Right ventricle myocardium inferior (tissue), 1 donor: ENCODE data around the gene RAB9A. TPM values are rescaled to one million over a fixed set of nuclear protein-coding genes. Genes with fewer than 3 reads are reported as not detected.

Experiments used
- ATAC-seq: fragments of 200-7000 bp; cut with Tn5 transposase; one replicate; pipeline ENCODE4 v1.9.1; 2020; ENCODE audit warnings: mild to moderate bottlenecking, moderate library complexity
- DNase-seq: peaks from one replicate; pipeline ENCODE4 v3.0.0; 2021; ENCODE audit errors: missing footprints
- intact Hi-C: fragments of 100-400 bp; cut with DNase I; formaldehyde crosslinking; loops from one replicate; pipeline ENCODE4 v1.11.0; 2022
- total RNA-seq: library from RNA; stranded (reverse); fragmentation: NEBNext Ultra II Directional; extraction: Animal tissue kit (Norgen Biotek cat#: 25700); gene quantifications from one replicate; pipeline ENCODE4 v1.2.1, GENCODE V29; 2021
- donor health status: DM: no; HTN: yes; CAD: no; lungs with severe emphysema.

RAB9A gene
- total RNA-seq, 1 donor from 2014 or later: 20.7 TPM

DNA sequence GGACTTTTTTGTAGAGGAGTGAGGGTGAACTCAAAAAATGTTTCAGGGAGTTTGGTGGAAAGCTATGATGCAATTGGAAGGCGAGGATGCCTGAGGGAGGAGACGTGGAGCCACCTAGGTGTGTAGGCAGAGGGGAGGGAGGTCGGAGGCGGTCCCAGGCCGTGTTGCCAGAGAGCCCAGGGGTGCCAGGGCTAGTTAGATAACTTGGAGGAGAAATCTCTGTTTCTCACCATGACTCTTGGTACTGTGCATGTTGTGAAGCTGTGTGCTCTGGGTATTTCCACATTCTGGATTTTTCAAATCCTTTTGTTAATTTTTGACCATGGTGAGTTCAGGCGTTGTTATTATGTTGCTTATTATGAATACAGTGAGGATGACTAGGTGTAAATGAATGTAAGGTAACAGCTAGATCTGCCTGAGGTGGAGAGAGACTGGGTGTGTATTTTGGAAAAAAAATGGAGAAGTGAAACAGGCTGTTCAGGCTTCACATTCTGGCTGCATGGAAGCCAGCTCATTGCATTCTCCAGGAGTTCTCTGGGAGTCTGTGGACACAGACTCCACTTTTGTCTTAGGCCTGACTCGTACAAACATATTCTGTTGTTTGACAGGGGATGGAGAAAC is 4.5 kb downstream of the RAB9A start:
- ATAC-seq (no peak), DNase-seq (no peak)
- intact Hi-C loops: loop anchor here (5.0 kb wide), 1 partner anchor 39 kb away; the partner anchor contains the start of genes OFD1 and TRAPPC2

DNA sequence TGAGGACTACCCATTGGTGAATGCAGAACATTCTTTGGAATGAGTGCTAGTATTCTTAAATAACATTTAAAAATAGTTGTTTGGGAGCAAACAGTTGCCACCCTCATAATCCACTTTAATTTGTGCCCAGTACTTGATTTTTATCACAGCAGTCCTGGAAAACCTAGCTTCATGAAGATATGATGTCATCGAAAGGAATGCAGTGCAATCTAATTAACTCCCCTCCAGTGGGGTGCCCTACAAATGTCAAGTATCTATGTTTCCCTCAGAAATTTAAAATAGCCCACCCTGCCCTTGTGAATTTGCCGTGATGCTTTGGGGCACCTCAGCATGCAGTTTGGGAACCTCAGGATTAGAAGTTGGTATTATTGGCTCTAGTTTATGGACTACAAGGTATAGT is 5.4 kb downstream of the RAB9A start:
- intact Hi-C loops: loop anchor here (5.0 kb wide), 1 partner anchor 38 kb away; the partner anchor contains the start of genes OFD1 and TRAPPC2
- ATAC-seq (no peak), DNase-seq (no peak)

DNA sequence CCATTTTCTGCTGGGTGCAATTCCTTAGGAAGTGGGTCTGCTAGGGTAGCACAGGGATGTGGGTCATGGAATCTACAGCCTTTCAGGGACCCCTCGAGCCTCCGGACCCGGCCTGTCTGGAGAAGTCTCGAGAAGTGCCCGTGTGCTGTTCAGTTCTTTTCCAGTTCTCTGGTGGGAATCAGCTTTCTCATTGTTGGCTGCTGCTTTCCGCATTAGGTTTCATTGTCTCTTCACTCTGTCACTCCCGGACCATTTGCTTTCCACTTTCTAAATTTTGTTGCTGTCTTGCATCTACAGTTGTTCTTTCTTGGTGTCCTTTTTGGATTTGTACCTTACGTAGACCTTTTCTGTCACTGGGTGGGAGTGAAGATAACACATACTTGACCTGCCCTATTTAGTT is 6.1 kb downstream of the RAB9A start:
- ATAC-seq: no peak
- intact Hi-C loops: loop anchor here (5.0 kb wide), 1 partner anchor 37 kb away; the partner anchor contains the start of genes OFD1 and TRAPPC2

DNA sequence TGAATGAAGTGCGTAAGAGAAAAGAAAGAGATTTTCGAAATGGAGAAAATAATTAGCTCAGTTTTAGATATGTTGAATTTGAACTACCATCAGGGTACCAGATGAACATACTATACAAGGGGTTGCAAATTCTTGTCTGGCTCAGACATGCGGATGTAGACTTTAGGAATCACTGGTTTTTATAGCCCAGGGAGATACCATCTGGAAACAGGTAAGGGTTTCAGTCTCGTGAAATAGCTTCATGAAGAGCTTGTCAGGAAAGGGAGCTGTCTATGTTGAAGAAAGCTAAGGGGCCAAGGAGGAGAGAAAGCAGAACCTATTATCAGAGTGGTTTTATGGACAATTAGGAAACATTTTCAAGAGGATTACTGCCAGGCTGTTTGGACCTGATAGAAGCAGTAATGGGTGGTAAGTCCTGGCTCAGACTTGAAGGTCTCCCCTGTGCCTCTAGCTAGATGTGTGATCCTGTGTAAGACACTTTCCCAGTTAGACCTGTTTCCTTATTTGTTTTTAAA is 6.7 kb downstream of the RAB9A start:
- DNase-seq (no peak), ATAC-seq (no peak)
- intact Hi-C loops: no loop called here

More for the DNA sequence above, 6.1 kb downstream of the RAB9A start:
- DNase-seq: no peak

DNA sequence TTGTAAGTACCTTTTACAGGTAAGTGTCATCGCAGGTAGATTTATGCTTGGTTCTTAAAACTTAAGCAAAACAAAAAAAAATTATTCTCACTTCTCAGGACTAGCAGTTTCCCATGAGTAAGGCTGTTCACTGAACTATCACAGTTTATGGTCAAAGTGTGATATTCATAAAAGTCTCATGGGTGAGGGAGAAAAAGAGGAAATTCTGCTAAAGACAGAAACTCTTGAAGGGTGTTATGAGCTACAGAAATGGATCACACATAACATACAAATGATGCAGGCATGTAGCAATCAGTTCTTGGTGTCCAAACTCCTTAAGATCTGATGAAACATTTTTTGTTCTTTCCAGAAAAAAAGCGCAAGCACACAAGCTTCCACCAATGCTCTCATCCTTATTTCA is 8.5 kb downstream of the RAB9A start:
- ATAC-seq: no peak
- no peak for DNase-seq
- intact Hi-C loops: no loop called here

DNA sequence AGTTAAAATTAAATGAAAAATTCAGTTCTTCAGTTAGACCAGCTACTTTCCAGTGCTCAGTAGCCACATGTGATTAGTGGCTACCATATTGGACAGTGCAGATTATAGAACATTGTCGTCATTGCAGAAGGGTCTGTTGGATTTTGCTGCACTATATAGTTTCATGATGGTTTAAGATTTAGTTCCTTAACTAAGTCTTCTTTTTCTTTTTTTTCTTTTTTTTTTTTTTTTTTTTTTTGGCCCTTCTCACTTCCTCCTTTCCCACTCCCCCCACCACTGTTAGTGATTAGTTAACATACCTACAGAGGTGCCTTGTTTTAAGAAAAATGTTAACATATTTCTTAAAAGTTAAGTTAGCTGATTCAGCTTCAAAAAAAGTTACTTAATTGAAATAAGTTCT is 9.0 kb downstream of the RAB9A start:
- DNase-seq (no peak), ATAC-seq (no peak)
- intact Hi-C loops: no loop called here

DNA sequence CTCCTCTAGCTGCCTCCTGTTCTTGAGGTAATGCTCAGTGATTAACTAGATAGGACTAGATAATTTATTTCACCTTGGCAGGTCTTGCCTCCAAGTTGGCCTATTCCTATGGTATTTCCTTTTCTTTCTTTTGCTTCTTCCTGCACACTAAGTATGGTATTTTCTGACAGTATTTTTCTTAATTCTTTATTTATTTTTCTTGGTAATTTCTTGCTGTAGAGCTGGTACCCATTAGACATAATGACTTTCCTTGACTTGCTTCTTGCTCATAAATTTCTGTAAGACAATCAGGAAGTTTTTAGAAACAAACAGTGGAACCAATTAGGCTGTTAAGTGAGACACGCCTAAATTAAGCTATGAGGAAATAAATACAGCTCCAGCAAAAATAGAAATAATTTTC is 9.5 kb downstream of the RAB9A start:
- DNase-seq (no peak), ATAC-seq (no peak)
- intact Hi-C loops: no loop called here

DNA sequence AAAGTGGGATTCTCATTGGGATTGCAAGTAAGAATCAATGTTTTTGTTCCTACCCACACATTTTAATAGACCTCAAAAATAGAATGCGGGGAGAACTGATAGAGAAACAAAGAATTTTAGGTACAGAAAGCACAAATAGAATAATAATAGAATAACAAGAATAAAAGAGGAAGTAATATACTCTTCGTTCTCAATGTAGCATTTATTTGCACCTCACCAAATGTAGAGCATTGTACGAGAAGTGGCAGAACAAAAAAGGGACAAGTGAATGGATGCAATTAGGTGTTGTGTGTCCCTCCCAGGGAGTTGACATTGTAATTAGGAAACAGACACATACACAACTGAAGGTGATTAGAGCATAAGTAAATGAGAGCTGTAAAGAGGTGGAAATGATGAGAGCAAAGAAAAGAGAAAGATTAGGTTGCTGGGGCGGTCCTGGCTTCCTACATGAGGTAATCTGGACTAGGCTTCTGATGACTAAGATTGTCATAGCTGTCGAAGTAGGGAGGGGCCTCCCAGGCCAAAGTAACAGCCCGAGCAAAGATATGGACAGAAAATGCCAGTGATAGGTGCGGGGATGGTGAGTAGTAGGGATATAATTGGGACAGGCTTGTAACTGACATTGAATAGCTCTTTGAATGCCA is 10.4 kb downstream of the RAB9A start:
- no peak for ATAC-seq
- no peak for DNase-seq
- intact Hi-C loops: no loop called here

DNA sequence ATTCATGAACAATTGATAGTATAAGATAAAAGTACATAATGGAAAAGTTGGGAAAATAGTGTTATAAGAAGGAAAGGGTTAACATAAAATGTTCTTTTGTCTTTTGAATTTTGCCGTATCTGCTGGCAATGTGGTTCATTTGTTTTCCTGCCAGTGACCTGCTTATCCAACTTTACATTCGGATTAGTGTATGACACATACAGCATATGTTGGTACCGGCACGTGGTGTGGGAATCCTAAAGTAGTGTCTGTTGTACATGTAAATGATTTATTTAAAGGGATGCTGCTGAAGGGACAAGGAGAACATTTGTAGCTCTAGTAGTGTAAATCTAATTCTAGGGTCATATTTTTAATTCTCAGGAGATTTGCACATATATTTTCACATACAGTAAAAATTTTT is 11.5 kb downstream of the RAB9A start:
- intact Hi-C loops: no loop called here
- DNase-seq (no peak), ATAC-seq (no peak)

DNA sequence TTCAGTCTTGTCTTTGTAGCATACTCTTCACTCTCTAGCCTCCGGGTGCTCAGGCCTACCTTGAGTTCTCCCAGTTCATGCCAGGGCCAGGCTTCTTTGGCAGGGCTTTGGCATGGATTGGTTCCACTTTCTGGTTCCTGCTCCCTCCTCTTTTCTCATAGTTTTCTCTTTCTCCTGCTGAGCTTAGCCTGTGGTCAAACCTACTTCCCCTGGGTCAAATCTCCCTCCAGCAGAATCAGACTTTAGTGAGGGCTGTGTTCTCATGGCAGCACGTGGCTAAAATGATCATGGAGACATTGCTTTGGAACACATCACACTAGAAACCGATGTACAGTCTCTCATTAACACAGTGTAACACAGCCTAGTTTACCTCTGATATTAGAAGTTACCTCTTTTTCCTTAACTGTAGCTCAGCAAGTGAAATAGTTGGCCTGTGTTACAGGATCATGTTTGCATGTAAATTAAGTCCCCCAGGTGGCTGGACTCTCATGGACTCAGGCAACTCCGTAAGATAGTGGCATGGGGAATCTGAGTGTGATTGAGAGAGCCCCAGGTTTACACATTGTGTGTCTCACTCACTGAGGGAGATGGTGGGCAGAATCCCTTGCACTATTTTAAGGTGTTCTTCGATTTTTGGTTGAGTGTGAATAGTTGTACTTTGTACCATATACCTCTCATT is 13.3 kb downstream of the RAB9A start:
- intact Hi-C loops: no loop called here
- DNase-seq (no peak), ATAC-seq (no peak)

DNA sequence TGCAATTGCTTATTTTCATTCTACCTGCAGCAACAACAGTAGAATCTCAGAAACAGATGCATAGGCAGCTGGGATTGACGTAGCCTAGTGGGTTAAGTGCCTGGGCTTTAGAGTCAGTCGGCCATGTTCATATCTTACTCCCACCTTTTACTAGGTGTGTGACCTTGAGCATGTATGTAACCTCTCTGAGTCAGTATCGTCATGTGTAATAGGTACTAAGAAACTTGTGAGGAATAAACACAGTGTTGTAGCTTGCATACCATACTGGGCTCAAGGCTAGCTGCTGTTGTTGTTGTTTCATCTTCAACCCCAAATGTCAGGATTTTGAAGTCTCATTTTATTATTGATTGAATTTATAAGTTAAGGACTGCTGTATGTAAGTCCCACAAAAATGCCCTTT is 14.2 kb downstream of the RAB9A start:
- intact Hi-C loops: no loop called here
- no peak for DNase-seq
- ATAC-seq: no peak

DNA sequence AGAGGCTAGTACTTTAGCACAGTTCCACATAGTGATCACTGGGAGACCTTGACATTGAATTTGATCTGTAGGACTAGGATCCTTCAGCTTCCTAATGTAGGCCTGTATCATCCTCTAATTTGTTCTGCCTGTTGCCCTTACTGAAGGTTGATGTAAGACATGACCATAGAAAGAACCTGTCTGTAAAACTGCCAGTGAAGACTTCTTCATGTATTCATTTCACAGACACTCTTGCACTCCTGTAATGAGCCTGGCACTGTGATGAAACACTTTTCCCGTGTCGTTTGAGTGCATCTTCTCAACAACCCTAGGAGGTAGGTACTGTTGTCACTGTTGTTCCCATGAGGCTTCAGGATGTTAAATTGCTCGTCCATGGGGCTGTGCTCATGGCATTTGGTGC is 14.7 kb downstream of the RAB9A start:
- intact Hi-C loops: no loop called here
- ATAC-seq (no peak), DNase-seq (no peak)

DNA sequence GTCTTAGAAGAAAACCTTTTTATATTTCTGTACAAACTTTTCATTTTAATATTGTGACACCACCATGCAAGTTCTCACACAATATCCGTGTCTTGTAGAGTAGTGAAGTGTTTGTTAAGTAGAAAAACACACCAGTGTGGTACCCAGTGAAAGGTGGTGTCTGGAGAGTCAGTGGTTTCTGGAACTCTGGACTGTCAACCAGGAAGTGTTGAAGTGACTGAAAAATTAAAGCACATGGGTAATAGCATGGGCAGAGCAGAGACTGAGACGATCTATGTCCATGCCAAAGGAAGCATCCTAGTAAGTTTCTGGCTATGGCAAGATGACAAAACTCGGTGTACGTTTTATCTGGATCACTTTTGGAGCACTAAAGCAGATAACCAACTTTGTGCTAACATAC is 22.2 kb downstream of the RAB9A start:
- intact Hi-C loops: no loop called here
- no peak for ATAC-seq

DNA sequence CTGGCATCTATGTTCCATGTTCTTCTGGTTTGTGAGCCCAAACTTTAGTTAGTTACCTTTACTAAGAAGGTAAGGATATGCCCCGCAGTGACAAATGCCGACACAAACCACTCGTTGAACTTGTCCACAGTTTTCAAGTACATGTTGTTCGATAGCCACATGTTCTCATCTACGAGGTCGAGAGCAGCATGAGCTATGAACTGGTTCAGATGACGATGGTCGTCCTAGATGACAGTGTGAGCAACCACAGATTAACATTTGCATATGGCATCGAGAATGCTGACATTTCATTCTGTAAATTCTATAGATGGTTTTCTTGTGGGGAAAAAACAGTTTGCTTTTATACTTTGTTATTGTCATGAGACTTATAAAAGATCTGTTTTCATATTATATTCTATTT is 27.5 kb downstream of the RAB9A start:
- intact Hi-C loops: no loop called here
- no peak for DNase-seq

More for the DNA sequence above, 22.2 kb downstream of the RAB9A start:
- no peak for DNase-seq

DNA sequence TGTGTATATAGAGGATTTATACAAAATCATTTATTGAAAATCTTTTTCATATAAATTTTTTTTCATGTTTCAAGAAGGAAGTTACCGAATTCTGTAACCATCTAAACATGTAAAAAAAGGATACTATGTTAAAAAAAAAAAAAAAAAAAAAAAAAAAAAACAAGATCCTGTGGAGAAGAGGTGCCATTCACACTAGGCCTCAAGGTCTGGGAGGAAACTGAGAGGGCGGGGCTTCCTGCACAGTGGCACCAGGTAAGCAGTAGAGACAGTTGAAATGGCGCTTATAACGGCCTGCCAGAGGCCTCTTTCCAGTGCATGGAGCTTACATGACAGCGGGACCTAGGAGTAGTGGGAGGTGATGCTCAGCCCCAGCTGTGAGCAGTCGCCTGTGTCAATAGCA is 28.0 kb downstream of the RAB9A start:
- DNase-seq: no peak
- ATAC-seq: no peak
- intact Hi-C loops: no loop called here

More for the DNA sequence above, 27.5 kb downstream of the RAB9A start:
- no peak for ATAC-seq

DNA sequence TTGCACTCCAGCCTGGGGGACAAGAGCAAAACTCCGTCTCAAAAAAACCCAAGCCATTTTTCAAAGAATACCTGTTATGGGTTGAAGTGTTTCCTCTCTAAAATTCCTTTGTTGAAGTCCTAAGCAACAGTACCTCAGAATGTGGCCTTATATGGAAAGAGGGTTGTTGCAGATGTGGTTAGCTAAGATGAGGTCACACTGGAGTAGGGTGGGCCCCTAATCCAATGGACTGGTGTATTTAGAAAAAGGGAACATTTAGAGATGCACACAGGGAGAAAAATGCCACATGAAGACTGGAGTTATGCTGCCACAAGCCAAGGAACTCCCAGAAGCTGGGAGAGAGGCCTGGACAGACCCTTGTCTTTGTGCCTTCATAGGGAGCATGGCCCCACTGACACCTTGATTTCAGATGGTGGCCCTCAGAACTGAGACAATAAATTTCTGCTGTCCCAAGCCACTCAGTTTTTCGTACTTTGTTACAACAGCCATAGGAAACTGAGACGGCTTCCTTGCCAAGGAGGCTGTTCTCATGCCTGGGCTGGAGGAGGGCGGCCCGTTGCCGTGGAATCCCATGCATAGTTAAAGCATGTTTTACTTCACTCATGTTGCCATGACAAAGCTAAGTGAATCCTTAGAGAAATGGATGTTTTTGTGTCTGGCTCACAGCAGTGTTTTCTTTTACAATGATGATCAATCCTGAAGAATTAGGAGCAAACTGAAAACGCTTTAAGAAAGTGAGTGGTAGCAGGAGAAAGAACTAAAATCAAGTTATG is 29.0 kb downstream of the RAB9A start:
- no peak for DNase-seq
- peak; percentile 70 for ATAC-seq

DNA sequence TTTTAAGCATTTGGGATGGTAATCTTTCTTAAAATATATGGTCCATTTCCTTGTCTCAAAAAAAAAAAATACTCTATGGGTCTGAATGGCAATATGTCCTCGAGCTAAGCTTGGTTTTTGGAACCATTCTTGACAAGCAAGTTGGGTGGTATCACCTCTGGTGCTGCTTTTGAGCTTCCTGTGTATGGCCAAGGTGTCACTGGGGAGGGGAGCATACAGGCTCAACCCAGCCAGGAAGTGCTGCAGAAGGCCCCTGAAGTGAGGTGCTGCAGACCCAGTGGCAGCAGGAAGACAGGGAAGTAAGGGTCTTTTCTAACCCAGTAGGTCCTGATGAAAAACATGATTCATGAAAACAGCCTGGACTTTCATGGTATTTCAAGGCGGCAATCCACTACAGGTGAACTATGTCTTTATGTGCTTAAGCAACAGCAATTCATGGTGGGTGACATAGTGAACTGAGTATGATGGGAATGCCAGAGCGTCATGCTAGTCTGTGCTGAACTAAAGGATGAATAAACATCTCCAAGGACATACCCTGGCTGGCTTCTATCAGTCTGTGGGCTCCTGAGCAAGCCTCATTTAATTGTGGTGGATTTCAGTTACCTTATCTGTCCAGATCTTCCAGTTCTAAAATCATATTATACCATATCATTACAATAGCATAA is 30.4 kb downstream of the RAB9A start:
- ATAC-seq (no peak), DNase-seq (no peak)
- intact Hi-C loops: no loop called here

More for the DNA sequence above, 29.0 kb downstream of the RAB9A start:
- intact Hi-C loops: no loop called here

DNA sequence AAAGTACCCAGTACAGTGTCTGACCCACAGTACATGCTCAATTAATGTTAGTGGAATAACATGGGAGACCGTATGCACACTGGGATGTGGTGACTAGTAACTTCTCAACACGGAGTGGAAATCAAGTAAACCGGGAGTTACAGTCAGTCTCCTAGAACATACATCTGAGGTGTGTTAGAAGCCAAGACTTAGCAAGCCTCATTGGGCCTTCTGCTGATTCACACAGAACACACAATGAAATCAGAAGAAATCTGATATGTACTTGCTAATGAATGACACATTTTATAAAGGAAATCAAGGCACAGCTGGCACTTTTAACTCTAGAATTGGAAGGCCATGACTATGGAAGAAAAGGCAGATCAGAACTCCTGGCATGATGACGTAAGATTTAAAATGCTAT is 32.4 kb downstream of the RAB9A start:
- no peak for DNase-seq
- intact Hi-C loops: no loop called here
- ATAC-seq: no peak
